Aorta (tissue), 5 donors: ENCODE data around the gene ELOVL1. TPM values are rescaled to one million over a fixed set of nuclear protein-coding genes. Genes with fewer than 3 reads are reported as not detected.
"Not testable (repeated sequence)": the region's sequence is repeated elsewhere in the genome, so short reads cannot be mapped to it uniquely, and the experiment has no call there.

Experiments used
- ATAC-seq: fragments of 200-7000 bp; cut with Tn5 transposase; one replicate; pipeline ENCODE4 v1.9.1; 2022; ENCODE audit warnings: moderate library complexity; ENCODE audit not compliant: low FRiP score
- DNase-seq, 2 donors: peaks; one replicate each; pipeline ENCODE4 v3.0.0-alpha.2; 2020
- H3K27ac ChIP-seq, 2 donors: one replicate each; pipeline ENCODE4 v1.5.1; 2013; ENCODE audit warnings: low read length in 2 of 2, mild to moderate bottlenecking in 2 of 2, moderate library complexity in 2 of 2, control low read depth in 1 of 2, inconsistent platforms in 1 of 2, low read depth in 1 of 2
- H3K27me3 ChIP-seq, 2 donors: one replicate each; pipeline ENCODE4 v1.6.1; 2013; ENCODE audit warnings: control low read depth in 1 of 2, low read length in 1 of 2, mild to moderate bottlenecking in 1 of 2, moderate library complexity in 1 of 2; ENCODE audit not compliant: insufficient read depth in 2 of 2, control insufficient read depth in 1 of 2
- H3K36me3 ChIP-seq, 2 donors: one replicate each; pipeline ENCODE4 v1.6.1; 2013; ENCODE audit warnings: control low read depth in 1 of 2, low read length in 1 of 2, mild to moderate bottlenecking in 1 of 2; ENCODE audit not compliant: insufficient read depth in 2 of 2, control insufficient read depth in 1 of 2
- H3K4me1 ChIP-seq, 2 donors: one replicate each; pipeline ENCODE4 v1.6.1; 2013; ENCODE audit warnings: low read length in 2 of 2, control low read depth in 1 of 2, mild to moderate bottlenecking in 1 of 2, moderate library complexity in 1 of 2; ENCODE audit not compliant: insufficient read depth in 2 of 2, control insufficient read depth in 1 of 2
- H3K4me3 ChIP-seq, 2 donors: one replicate each; pipeline ENCODE4 v1.5.1; 2013; ENCODE audit warnings: low read length in 2 of 2, control low read depth in 1 of 2, mild to moderate bottlenecking in 1 of 2
- H3K9me3 ChIP-seq: one replicate; pipeline ENCODE4 v1.6.1; 2013; ENCODE audit warnings: mild to moderate bottlenecking, low read length; ENCODE audit not compliant: control insufficient read depth
- WGBS, 2 donors: extraction: QIAGEN DNeasy Blood & Tissue Kit; methylation state at CpG; one replicate each; pipeline ENCODE4 v1.1.7; 2013; 5-methylcytosine and 5-hydroxymethylcytosine counted together
- intact Hi-C, 2 donors: fragments of 100-400 bp; cut with DNase I; formaldehyde crosslinking; loops; one replicate each; pipeline versions ENCODE4 v1.14.2 to v1.15.0; 2022
- long read RNA-seq, 2 donors: library from polyadenylated mRNA; unstranded; transcript quantifications; one replicate each; pipeline ENCODE4 v2.0.0, GENCODE V29; 2020 to 2021
- polyA plus RNA-seq, 2 donors: library from polyadenylated mRNA; stranded (reverse); fragments of 200-250 nt; gene quantifications; one replicate each; pipeline ENCODE4 v1.2.3, GENCODE V29; 2013
- total RNA-seq, 2 donors: library from RNA; stranded (reverse); fragmentation: NEBNext Ultra II Directional; extraction: Animal tissue kit (Norgen Biotek cat#: 25700); gene quantifications; one replicate each; pipeline ENCODE4 v1.2.1, GENCODE V29; 2021
- donor health status: healthy with polysubstance abuse.
- donor health status: Bipolar disorder and iron deficiency.
- donor health status: DM: no; HTN: no; CAD: no.
- donor health status: DM: no; HTN: no; CAD: no.
- donor health status: DM: yes; HTN: yes; CAD: no.

ELOVL1 gene
- total RNA-seq (10 to 100 TPM; 57.4 to 57.9 TPM), polyA plus RNA-seq (10 to 100 TPM; 27.8 to 60.5 TPM)
- long read RNA-seq, donor 1, transcript ELOVL1-201 (8 exons, 1,477 nt) = major isoform, 172 of 223 reads
- long read RNA-seq, donor 1, partial matches to known transcripts = 15 of 223 reads
- long read RNA-seq, donor 1, other reads (novel, unspliced or antisense) = 30 of 223 reads
- long read RNA-seq, donor 2, transcript ELOVL1-201 (8 exons, 1,477 nt) = major isoform, 26 of 38 reads
- long read RNA-seq, donor 2, partial matches to known transcripts = 4 of 38 reads
- long read RNA-seq, donor 2, other reads (novel, unspliced or antisense) = 7 of 38 reads

DNA sequence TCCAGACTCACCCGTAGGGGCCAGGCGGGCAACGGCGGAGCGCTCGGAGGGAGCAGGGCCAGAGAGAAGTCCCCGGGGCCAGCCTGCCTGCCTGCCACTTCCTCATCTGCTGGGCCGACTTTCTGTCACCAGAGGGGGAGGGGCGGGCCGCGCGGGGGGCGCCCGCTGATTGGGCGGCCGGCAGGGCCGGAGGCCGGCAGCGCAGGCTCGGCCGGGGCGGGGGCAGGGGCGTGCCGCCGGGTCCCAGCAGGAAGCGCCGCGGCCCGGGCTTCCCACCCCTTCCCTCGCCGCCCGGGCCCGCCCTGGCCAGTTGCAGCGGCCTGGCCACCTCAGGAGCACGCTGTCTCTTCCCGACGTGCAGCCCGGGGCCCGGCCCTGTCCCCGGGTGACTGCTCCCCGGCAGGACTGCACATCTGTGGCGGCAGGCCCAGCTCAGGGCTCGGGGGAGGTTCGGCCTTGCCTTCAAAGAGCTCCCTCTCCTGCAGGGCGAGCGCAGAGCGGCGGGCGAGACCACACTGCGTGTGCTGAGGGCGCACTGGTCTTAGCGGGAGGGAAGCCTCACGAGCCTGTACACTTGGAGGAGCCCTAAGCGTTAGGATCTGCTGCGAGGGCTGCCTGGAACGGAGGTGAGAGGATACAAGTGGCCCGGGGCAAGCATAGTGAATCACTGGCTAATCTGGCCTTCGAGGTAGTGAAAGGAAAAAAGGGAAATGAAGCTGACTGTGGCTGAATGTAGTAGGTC, at the start of gene ELOVL1:
ELOVL1 (minus strand) TSS at position 108 of the 742 bp plus-strand sequence. CDS start 2,402 bp downstream, outside the sequence.
- peak within 1 kb of the TSS; percentile 65 to 72 for H3K4me3 ChIP-seq
- peaks cover 0 to 8% of the 10 kb centered on the region in 2 donors for H3K36me3 ChIP-seq
- peaks cover 0 to 4% of the 10 kb centered on the region in 2 donors for H3K4me1 ChIP-seq
- H3K27ac ChIP-seq = peak within 1 kb of the TSS in 1 of 2 donors; percentile 84
- intact Hi-C loops = loop anchor here in 1 of 2 donors (1.0 kb wide), 1 partner anchor 21 kb away; the partner anchor contains the start of genes MED8 and SZT2
- DNase-seq (peak; percentile 97 to 98), ATAC-seq (peak; percentile 96)
- 0% methylated on average over 43 to 58 of the region's 58 CpGs for WGBS, 2 donors
- no peaks in the 10 kb centered on the region for H3K27me3 ChIP-seq
- H3K9me3 ChIP-seq = no peaks in the 10 kb centered on the region

GRCh38 chr1:43415901-43416300, 48.1 kb upstream of the ELOVL1 start:
- no peak overlapping the region for H3K27ac ChIP-seq
- no peaks in the 10 kb centered on the region for H3K4me1 ChIP-seq
- DNase-seq (peak in 1 of 2 donors; percentile 19), ATAC-seq (no peak)
- intact Hi-C loops = loop anchor here in 1 of 2 donors (2.0 kb wide), 1 partner anchor 189 kb away; no protein-coding TSS in a partner anchor
- H3K9me3 ChIP-seq = no peaks in the 10 kb centered on the region
- no peaks in the 10 kb centered on the region for H3K27me3 ChIP-seq
- peaks cover 10 to 17% of the 10 kb centered on the region in 2 donors for H3K36me3 ChIP-seq
- H3K4me3 ChIP-seq = no peak overlapping the region
- WGBS, 2 donors = 72 to 76% methylated on average over 5 of the region's 5 CpGs

DNA sequence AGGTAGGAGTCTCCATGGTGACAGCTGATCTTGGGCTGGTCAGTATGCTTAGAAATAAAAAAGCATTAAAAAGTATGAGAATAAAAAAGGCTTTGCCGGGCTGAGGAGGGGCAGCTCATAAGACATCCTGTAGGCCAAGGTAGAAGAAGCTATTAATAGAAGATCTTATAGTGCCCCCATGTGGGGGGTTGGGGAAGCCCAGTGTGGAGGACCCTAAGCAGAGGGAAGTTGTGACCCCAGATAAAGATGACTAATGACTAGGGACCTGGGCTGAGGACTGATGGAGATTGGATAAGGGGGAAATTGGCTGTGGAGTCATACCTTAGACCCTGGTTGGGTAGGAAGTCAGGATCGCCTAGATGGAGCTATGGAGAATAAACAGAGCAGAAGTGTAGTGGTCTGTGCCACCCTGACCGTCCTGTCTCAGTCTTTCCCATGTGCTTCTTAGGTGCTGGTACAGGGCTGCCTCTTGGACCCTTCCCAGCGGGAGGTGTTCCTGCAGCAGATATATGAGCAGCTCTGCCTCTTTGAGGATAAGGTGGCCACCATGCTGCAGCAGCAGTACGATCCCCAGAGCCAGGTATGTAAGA, 46.9 kb upstream of the ELOVL1 start:
- H3K9me3 ChIP-seq = no peaks in the 10 kb centered on the region
- peaks cover 10 to 12% of the 10 kb centered on the region in 2 donors for H3K36me3 ChIP-seq
- no peak overlapping the region for H3K4me3 ChIP-seq
- WGBS, 2 donors = 72 to 84% methylated on average over 5 of the region's 5 CpGs
- peak; percentile 79 for ATAC-seq
- H3K4me1 ChIP-seq = no peaks in the 10 kb centered on the region
- H3K27me3 ChIP-seq = no peaks in the 10 kb centered on the region
- no peak overlapping the region for H3K27ac ChIP-seq
- intact Hi-C loops = loop anchor here in 1 of 2 donors (2.0 kb wide), 1 partner anchor 188 kb away; no protein-coding TSS in a partner anchor
- DNase-seq = peak in 1 of 2 donors; percentile 70

DNA sequence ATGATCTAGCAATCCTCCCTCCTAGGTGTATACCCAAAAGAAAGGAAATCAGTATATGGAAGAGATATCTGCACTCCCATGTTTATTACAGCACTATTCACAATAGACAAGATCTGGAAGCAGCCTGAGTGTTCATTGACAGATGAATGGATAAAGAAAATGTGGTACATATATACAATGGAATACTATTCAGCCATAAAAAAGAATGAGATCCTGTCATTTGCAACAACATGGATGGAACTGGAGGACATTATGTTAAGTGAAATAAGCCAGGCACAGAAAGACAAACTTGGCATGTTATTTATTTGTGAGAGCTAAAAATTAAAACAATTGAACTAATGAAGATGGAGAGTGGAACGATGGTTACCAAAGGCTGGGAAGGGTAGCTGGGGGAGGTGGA, 45.6 kb upstream of the ELOVL1 start:
- 94 to 99% methylated on average over 1 of the region's 1 CpG for WGBS, 2 donors
- H3K36me3 ChIP-seq, H3K4me3 ChIP-seq: not testable (repeated sequence)

DNA sequence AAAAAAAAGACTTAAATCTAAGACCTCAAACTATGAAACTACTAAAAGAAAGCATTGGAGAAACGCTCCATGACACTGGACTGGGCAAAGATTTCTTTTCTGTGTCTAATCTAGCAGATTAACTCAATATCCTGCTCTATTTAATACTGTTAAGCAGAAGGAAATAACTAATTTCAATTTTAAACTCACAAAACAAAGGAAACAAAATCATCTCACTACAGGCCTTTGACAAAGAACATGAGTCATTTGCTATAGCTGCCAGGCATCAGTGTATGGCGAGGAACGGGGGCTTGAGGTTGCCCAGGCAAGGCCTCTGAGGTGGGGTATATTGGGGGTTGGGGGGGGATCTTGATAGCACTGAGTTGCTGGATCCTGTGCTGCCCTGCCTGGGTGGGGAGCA, 42.8 kb upstream of the ELOVL1 start:
- Histone ChIP-seq H3K27ac (no peak overlapping the region), H3K4me3 (no peak overlapping the region), H3K36me3 (peaks cover 3% of the 10 kb centered on the region in 2 donors), H3K27me3 (no peaks in the 10 kb centered on the region), H3K9me3 (no peaks in the 10 kb centered on the region), H3K4me1 (no peaks in the 10 kb centered on the region)
- intact Hi-C loops = no loop called here
- ATAC-seq = no peak
- peak in 1 of 2 donors; percentile 26 for DNase-seq
- 85 to 95% methylated on average over 3 of the region's 3 CpGs for WGBS, 2 donors

More for the DNA sequence above, 45.6 kb upstream of the ELOVL1 start:
- not testable (repeated sequence) for H3K27ac ChIP-seq, ATAC-seq, H3K27me3 ChIP-seq, H3K4me1 ChIP-seq, DNase-seq, H3K9me3 ChIP-seq
- intact Hi-C loops = loop anchor here in 1 of 2 donors (2.0 kb wide), 1 partner anchor 187 kb away; no protein-coding TSS in a partner anchor

- intact Hi-C loops = no loop called here
- DNase-seq (peak in 1 of 2 donors; percentile 13), ATAC-seq (no peak)
- Histone ChIP-seq H3K4me1 (no peaks in the 10 kb centered on the region), H3K9me3 (no peaks in the 10 kb centered on the region), H3K4me3 (no peak overlapping the region), H3K27me3 (no peaks in the 10 kb centered on the region), H3K27ac (no peak overlapping the region), H3K36me3 (peaks cover 3 to 5% of the 10 kb centered on the region in 2 donors)
- 92 to 95% methylated on average over 2 of the region's 2 CpGs for WGBS, 2 donors
Measured at GRCh38 chr1:43405876-43406234, 38.0 kb upstream of the ELOVL1 start.

- H3K27me3 ChIP-seq = no peaks in the 10 kb centered on the region
- ATAC-seq = no peak
- H3K27ac ChIP-seq = no peak overlapping the region
- no peak overlapping the region for H3K4me3 ChIP-seq
- no peaks in the 10 kb centered on the region for H3K4me1 ChIP-seq
- peaks cover 3 to 5% of the 10 kb centered on the region in 2 donors for H3K36me3 ChIP-seq
- DNase-seq = no peak
- H3K9me3 ChIP-seq = no peaks in the 10 kb centered on the region
- WGBS, 2 donors = 89 to 92% methylated on average over 6 of the region's 6 CpGs
- intact Hi-C loops = no loop called here
Measured at GRCh38 chr1:43405219-43405875, 37.5 kb upstream of the ELOVL1 start.

GRCh38 chr1:43404353-43404752, 36.5 kb upstream of the ELOVL1 start:
- Histone ChIP-seq H3K27me3 (no peaks in the 10 kb centered on the region), H3K4me3 (no peak overlapping the region), H3K36me3 (peaks cover 3 to 5% of the 10 kb centered on the region in 2 donors), H3K4me1 (no peaks in the 10 kb centered on the region), H3K9me3 (no peaks in the 10 kb centered on the region), H3K27ac (no peak overlapping the region)
- intact Hi-C loops = no loop called here
- no peak for ATAC-seq
- WGBS, 2 donors = 97% methylated on average over 6 of the region's 6 CpGs
- peak in 1 of 2 donors; percentile 22 for DNase-seq
